MCF 10A (cell line): ENCODE measurements around the gene UBE4A. TPM values are rescaled to one million over a fixed set of nuclear protein-coding genes. Genes with fewer than 3 reads are reported as not detected.

Experiments used
- BruUV-seq: library from RNA; stranded (reverse); fragments of 400-500 nt; replicated peaks from 2 replicates; lab custom pipeline; 2021; lab: Mats Ljungman, UMichigan
- CTCF ChIA-PET: fragments of 300-600 bp; sonication (Branson Sonifier 250); formaldehyde crosslinking; extraction: SDS; loops from one replicate; lab custom pipeline; 2021; ENCODE audit warnings: antibody characterized with exemption, inconsistent platforms; lab: Yijun Ruan, JAX
- POLR2A ChIA-PET: fragments of 300-600, 350-650 bp; sonication (Branson Sonifier 250); formaldehyde crosslinking; extraction: SDS; loops from one replicate; lab custom pipeline; 2020; ENCODE audit warnings: antibody characterized with exemption, inconsistent platforms; lab: Yijun Ruan, JAX
- DNase-seq: peaks from one replicate; pipeline ENCODE4 v3.0.0-alpha.2; 2018; ENCODE audit not compliant: unreplicated experiment
- H3K27ac Mint-ChIP-seq: one replicate; pipeline ENCODE4 v1.8.0; 2022; ENCODE audit warnings: mild to moderate bottlenecking, low read depth, mixed read lengths; ENCODE audit not compliant: unreplicated experiment
- H3K27me3 Mint-ChIP-seq: one replicate; pipeline ENCODE4 v1.8.0; 2022; ENCODE audit warnings: mixed read lengths; ENCODE audit not compliant: insufficient read depth, unreplicated experiment
- H3K36me3 Mint-ChIP-seq: one replicate; pipeline ENCODE4 v1.8.0; 2022; ENCODE audit warnings: mild to moderate bottlenecking, moderate library complexity, mixed read lengths; ENCODE audit not compliant: insufficient read depth, unreplicated experiment
- H3K4me1 Mint-ChIP-seq: one replicate; pipeline ENCODE4 v1.8.0; 2022; ENCODE audit warnings: mixed read lengths; ENCODE audit not compliant: insufficient read depth, unreplicated experiment
- H3K4me3 Mint-ChIP-seq: one replicate; pipeline ENCODE4 v1.8.0; 2022; ENCODE audit warnings: mild to moderate bottlenecking, moderate library complexity, mixed read lengths; ENCODE audit not compliant: unreplicated experiment
- H3K9me3 Mint-ChIP-seq: one replicate; pipeline ENCODE4 v1.8.0; 2022; ENCODE audit warnings: mixed read lengths; ENCODE audit not compliant: unreplicated experiment
- intact Hi-C: fragments of 100-400 bp; cut with micrococcal nuclease; formaldehyde crosslinking; loops from 2 replicates; pipeline ENCODE4 v1.14.1; 2022
- total RNA-seq: library from RNA; stranded (reverse); gene quantifications from 2 replicates; pipeline ENCODE4 v1.2.3, GENCODE V29; 2022
- TF ChIP-seq, protein P1 (sequence below): fragments of 200-600 bp; IDR thresholded peaks from one replicate; pipeline ENCODE4 v1.8.0; 2022; ENCODE audit warnings: antibody characterized with exemption, mild to moderate bottlenecking; ENCODE audit not compliant: unreplicated experiment

The UBE4A gene
- total RNA-seq, 1 experiment from 2014 or later, result 41.0 TPM

DNA sequence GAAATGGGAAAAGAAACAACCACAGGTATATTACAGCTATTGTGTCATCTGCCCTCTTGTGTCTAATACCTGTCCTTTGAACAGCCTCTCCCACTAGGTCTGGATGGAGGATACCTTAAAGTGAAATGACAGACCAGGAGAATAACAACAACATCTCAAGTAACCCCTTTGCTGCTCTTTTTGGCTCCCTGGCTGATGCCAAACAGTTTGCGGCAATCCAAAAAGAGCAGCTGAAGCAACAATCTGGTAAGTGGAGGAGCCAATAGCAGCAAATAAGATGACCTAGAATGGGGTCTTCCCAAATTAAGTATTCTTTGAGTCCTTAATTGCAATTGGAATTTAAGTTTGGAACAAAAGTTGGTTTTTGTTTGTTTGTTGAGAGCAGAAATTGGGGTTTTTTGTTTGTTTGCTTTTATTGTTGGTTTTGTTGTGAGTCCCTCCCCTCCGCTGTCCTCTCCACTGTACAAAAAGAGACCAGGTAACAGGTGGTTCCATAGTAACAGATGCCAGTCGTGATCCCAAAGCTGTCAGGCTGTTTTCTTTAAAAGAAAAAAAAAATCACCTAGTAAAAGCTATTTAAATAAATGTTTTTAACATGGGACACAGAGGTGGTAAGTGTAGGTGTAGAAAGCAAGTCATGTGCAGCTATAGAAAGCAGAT lies 5.7 kb downstream of the UBE4A start:
- Mint-ChIP-seq H3K4me3 (no peak overlapping the region), H3K4me1 (no peaks in the 10 kb centered on the region), H3K9me3 (no peaks in the 10 kb centered on the region), H3K27ac (no peak overlapping the region), H3K36me3 (peaks cover 61% of the 10 kb centered on the region), H3K27me3 (no peaks in the 10 kb centered on the region)
- ChIA-PET POLR2A (interaction anchor here (0.5 to 0.7 kb wide), 3 partner anchors 100 to 952 kb away, joined by 3 to 4 read pairs (median 3); no protein-coding TSS in a partner anchor), CTCF (interaction anchor here (0.7 to 3.4 kb wide), 5 partner anchors 13 to 227 kb away, joined by 3 to 16 read pairs (median 4); no protein-coding TSS in a partner anchor)
- BruUV-seq, result no TSS peak
- TF ChIP-seq, protein P1, sequence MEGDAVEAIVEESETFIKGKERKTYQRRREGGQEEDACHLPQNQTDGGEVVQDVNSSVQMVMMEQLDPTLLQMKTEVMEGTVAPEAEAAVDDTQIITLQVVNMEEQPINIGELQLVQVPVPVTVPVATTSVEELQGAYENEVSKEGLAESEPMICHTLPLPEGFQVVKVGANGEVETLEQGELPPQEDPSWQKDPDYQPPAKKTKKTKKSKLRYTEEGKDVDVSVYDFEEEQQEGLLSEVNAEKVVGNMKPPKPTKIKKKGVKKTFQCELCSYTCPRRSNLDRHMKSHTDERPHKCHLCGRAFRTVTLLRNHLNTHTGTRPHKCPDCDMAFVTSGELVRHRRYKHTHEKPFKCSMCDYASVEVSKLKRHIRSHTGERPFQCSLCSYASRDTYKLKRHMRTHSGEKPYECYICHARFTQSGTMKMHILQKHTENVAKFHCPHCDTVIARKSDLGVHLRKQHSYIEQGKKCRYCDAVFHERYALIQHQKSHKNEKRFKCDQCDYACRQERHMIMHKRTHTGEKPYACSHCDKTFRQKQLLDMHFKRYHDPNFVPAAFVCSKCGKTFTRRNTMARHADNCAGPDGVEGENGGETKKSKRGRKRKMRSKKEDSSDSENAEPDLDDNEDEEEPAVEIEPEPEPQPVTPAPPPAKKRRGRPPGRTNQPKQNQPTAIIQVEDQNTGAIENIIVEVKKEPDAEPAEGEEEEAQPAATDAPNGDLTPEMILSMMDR, result no peak
- DNase-seq, result no peak
- intact Hi-C loops, result no loop called here

DNA sequence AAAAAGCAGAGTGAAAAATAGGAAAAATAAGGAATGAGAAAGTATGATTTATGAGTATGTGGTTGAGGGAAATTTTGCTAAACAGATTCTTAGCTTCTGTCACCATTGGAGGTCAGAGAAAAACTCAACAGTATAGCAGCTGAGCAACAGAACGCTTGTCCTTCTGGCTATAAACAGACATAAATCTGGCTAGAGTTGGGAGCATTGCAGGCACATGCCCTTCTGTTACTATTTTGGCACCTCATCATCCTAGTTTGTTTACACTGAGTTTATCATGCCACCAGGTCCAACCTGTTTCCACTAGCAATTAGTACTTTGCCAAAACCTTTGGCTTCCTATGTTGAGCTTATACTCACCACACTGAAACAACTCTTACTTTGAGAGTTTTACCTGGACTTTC lies 6.9 kb downstream of the UBE4A start:
- BruUV-seq, result no TSS peak
- intact Hi-C loops, result no loop called here
- Mint-ChIP-seq H3K4me1 (no peaks in the 10 kb centered on the region), H3K9me3 (no peaks in the 10 kb centered on the region), H3K27ac (no peak overlapping the region), H3K4me3 (no peak overlapping the region), H3K27me3 (no peaks in the 10 kb centered on the region), H3K36me3 (peaks cover 73% of the 10 kb centered on the region)
- TF ChIP-seq, protein P1, result no peak
- POLR2A ChIA-PET, result no interaction called here
- DNase-seq, result no peak
- CTCF ChIA-PET, result interaction anchor here (0.7 to 2.3 kb wide), 2 partner anchors 11 to 195 kb away, joined by 4 to 5 read pairs; no protein-coding TSS in a partner anchor

DNA sequence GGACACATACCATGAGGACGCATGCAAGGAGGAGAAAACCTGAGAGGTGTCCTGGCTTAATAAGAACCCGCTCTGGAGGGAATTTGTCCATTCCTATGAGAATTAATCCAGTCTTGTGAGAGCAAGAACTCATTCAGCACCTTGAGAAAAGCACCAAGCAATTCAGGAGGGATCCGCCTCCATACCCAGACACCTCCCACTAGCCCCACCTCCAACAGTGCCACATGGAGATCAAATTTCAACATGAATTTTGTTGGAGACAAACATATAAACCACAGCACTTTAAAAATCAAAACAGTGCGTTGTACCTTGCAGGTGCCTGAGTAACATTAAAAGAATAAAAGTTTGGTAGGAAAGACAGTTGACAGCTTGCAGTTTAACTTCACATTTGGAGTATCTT lies 11.4 kb downstream of the UBE4A start:
- intact Hi-C loops, result no loop called here
- no peak overlapping the region for H3K4me3 Mint-ChIP-seq
- H3K36me3 Mint-ChIP-seq, result peaks cover 100% of the 10 kb centered on the region
- H3K27me3 Mint-ChIP-seq, result no peaks in the 10 kb centered on the region
- H3K27ac Mint-ChIP-seq, result no peak overlapping the region
- DNase-seq, result no peak
- H3K4me1 Mint-ChIP-seq, result no peaks in the 10 kb centered on the region
- BruUV-seq, result no TSS peak
- H3K9me3 Mint-ChIP-seq, result no peaks in the 10 kb centered on the region
- TF ChIP-seq, protein P1, result no peak
- ChIA-PET POLR2A (no interaction called here), CTCF (interaction anchor here (0.5 kb wide), 1 partner anchor 32 kb away, joined by 3 read pairs; no protein-coding TSS in a partner anchor)

DNA sequence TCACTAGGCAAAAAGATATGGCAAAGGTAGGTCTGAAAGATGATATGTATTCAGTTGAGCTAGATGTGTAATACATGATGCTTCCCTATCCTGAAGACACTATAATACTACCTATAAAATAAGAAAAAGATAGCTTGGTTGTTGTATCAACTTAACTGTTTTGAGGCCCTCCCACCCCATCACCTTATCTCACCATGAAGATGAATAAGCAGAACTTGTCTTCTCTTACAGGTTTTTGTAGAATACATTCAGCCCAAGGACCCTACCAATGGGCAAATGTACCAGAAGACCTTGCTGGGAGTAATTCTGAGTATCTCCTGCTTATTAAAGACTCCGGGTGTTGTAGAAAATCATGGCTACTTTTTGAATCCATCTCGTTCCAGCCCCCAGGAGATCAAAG lies 13.9 kb downstream of the UBE4A start:
- Mint-ChIP-seq H3K27ac (no peak overlapping the region), H3K4me1 (no peaks in the 10 kb centered on the region), H3K4me3 (no peak overlapping the region), H3K27me3 (no peaks in the 10 kb centered on the region), H3K36me3 (peaks cover 100% of the 10 kb centered on the region), H3K9me3 (no peaks in the 10 kb centered on the region)
- TF ChIP-seq, protein P1, result no peak
- ChIA-PET CTCF (interaction anchor here (0.6 to 1.2 kb wide), 3 partner anchors 13 to 612 kb away, joined by 3 read pairs; no protein-coding TSS in a partner anchor), POLR2A (interaction anchor here (1.1 kb wide), 1 partner anchor 10 kb away, joined by 3 read pairs; no protein-coding TSS in a partner anchor)
- TSS peak; percentile 14 for BruUV-seq
- intact Hi-C loops, result no loop called here
- no peak for DNase-seq
